PC-9 (cell line): Measurements from ENCODE around the gene NDUFA5. TPM values are rescaled to one million over a fixed set of nuclear protein-coding genes. Genes with fewer than 3 reads are reported as not detected.

Source experiments
- BruUV-seq: library from RNA; stranded (reverse); fragments of 400-500 nt; replicated peaks from 2 replicates; lab custom pipeline; 2021; lab: Mats Ljungman, UMichigan
- CTCF ChIA-PET: fragments of 300-600 bp; sonication (Branson Sonifier 250); formaldehyde crosslinking; loops from one replicate; lab custom pipeline; 2022; ENCODE audit warnings: antibody characterized with exemption; lab: Charles Lee
- POLR2A ChIA-PET: fragments of 300-600 bp; sonication (Branson Sonifier 250); formaldehyde crosslinking; loops from one replicate; lab custom pipeline; 2022; ENCODE audit warnings: antibody characterized with exemption; ENCODE audit not compliant: unreplicated experiment; lab: Charles Lee
- DNase-seq, 2 experiments: peaks; one replicate each; pipeline versions ENCODE4 v3.0.0 to v3.0.0-alpha.2; 2015 to 2022; ENCODE audit warnings: mixed read lengths in 1 of 2
- H2AFZ ChIP-seq: fragments of 200-600 bp; sonication (generic); 2 replicates; pipeline ENCODE4 v1.8.1; 2017; ENCODE audit warnings: antibody characterized with exemption
- H3F3A ChIP-seq: fragments of 200-600 bp; sonication (generic); 2 replicates; pipeline ENCODE4 v1.8.1; 2017; ENCODE audit warnings: antibody characterized with exemption, mild to moderate bottlenecking, low read depth; ENCODE audit not compliant: insufficient read depth
- H3K27ac ChIP-seq: fragments of 200-600 bp; sonication (generic); 2 replicates; pipeline ENCODE4 v1.6.1; 2016; ENCODE audit warnings: mixed run types
- H3K27me3 ChIP-seq: fragments of 200-600 bp; sonication (generic); 2 replicates; pipeline ENCODE4 v1.6.1; 2016; ENCODE audit warnings: low read depth, mixed run types; ENCODE audit not compliant: insufficient read depth
- H3K36me3 ChIP-seq: fragments of 200-600 bp; sonication (generic); 2 replicates; pipeline ENCODE4 v1.6.1; 2016; ENCODE audit warnings: low read depth, mixed run types
- H3K4me1 ChIP-seq: fragments of 200-600 bp; sonication (generic); replicated peaks from 2 replicates; pipeline ENCODE4 v1.6.1; 2016; ENCODE audit warnings: mixed run types; ENCODE audit not compliant: insufficient read depth
- H3K4me2 ChIP-seq: fragments of 200-600 bp; sonication (generic); 2 replicates; pipeline ENCODE4 v1.6.1; 2017; ENCODE audit warnings: mixed run types
- H3K4me3 ChIP-seq: fragments of 200-600 bp; sonication (generic); 2 replicates; pipeline ENCODE4 v1.6.1; 2016; ENCODE audit warnings: mixed run types
- H3K79me2 ChIP-seq: fragments of 200-600 bp; sonication (generic); 2 replicates; pipeline ENCODE4 v1.6.1; 2017; ENCODE audit warnings: low read depth, mixed run types
- H3K9me2 ChIP-seq: fragments of 200-600 bp; sonication (generic); 2 replicates; pipeline ENCODE4 v1.8.1; 2017; ENCODE audit warnings: mild to moderate bottlenecking; ENCODE audit not compliant: insufficient read depth
- H3K9me3 ChIP-seq: fragments of 200-600 bp; sonication (generic); 2 replicates; pipeline ENCODE4 v1.8.1; 2016; ENCODE audit warnings: low read depth; ENCODE audit not compliant: insufficient read depth
- H4K20me1 ChIP-seq: fragments of 200-600 bp; sonication (generic); 2 replicates; pipeline ENCODE4 v1.8.1; 2017; ENCODE audit not compliant: insufficient read depth
- EZH2 ChIP-seq: fragments of 200-600 bp; sonication (generic); IDR thresholded peaks from 2 replicates; pipeline ENCODE4 v1.8.0; 2017; ENCODE audit warnings: antibody characterized with exemption, low read depth
- intact Hi-C: fragments of 100-400 bp; cut with micrococcal nuclease; formaldehyde crosslinking; loops from one replicate; pipeline ENCODE4 v1.10.0; 2022; ENCODE audit not compliant: unreplicated experiment
- total RNA-seq: library from RNA; stranded (reverse); gene quantifications from 2 replicates; pipeline ENCODE4 v1.2.3, GENCODE V29; 2021
- TF ChIP-seq, protein P1 (sequence below): fragments of 200-600 bp; sonication (generic); conservative IDR thresholded peaks from 2 replicates; pipeline ENCODE4 v1.6.1; 2017; ENCODE audit warnings: mixed run types, antibody characterized with exemption, mild to moderate bottlenecking, moderate library complexity

The NDUFA5 gene
- total RNA-seq, 1 experiment from 2014 or later: 75.9 TPM

DNA sequence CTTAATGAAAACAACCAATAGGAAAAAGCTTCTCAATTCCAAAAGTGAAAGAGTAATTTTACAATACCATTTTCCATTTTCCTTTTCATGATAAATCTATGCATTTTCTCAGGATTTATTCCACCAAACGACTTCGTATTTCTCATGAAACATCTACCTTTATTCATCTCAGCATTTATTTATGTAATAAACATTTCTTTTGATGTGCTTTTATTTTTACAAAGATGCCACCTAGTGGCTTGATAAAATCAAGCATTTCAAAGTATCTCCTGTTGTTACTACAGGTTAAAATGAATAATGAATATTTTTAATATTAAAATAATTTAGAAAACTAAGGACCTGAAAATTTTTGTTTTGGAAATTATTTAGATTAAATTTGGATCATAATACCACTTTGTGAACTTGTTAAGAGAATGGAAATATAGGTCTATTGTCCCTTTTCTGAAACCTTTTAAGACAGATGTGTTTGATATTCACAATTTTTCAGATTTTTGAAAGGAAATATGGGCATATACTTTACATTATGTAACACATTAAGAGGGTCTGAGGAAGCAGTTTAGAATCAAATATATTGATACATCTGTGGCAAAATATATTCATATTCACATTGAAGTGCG lies 20.5 kb downstream of the NDUFA5 start:
- no peaks in the 10 kb centered on the region for H4K20me1 ChIP-seq
- H3K36me3 ChIP-seq: peaks cover 2% of the 10 kb centered on the region; the same call in 1 of the 2 replicates
- intact Hi-C loops: loop anchor here (1.0 to 10.0 kb wide), 4 partner anchors 43 to 650 kb away; partner anchors contain the start of genes CADPS2 and WASL
- H3F3A ChIP-seq: peaks cover 14% of the 10 kb centered on the region; the same call in 1 of the 2 replicates
- peaks cover 23% of the 10 kb centered on the region for H3K4me1 ChIP-seq
- H3K27ac ChIP-seq: peak overlapping the region; percentile 47
- BruUV-seq: no TSS peak
- H3K4me3 ChIP-seq: no peak overlapping the region
- POLR2A ChIA-PET: no interaction called here
- H2AFZ ChIP-seq: no peak overlapping the region
- no peak for TF ChIP-seq EZH2
- TF ChIP-seq, protein P1, sequence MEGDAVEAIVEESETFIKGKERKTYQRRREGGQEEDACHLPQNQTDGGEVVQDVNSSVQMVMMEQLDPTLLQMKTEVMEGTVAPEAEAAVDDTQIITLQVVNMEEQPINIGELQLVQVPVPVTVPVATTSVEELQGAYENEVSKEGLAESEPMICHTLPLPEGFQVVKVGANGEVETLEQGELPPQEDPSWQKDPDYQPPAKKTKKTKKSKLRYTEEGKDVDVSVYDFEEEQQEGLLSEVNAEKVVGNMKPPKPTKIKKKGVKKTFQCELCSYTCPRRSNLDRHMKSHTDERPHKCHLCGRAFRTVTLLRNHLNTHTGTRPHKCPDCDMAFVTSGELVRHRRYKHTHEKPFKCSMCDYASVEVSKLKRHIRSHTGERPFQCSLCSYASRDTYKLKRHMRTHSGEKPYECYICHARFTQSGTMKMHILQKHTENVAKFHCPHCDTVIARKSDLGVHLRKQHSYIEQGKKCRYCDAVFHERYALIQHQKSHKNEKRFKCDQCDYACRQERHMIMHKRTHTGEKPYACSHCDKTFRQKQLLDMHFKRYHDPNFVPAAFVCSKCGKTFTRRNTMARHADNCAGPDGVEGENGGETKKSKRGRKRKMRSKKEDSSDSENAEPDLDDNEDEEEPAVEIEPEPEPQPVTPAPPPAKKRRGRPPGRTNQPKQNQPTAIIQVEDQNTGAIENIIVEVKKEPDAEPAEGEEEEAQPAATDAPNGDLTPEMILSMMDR: peak; percentile 74
- H3K4me2 ChIP-seq: no peak overlapping the region
- no peaks in the 10 kb centered on the region for H3K9me3 ChIP-seq
- no peaks in the 10 kb centered on the region for H3K9me2 ChIP-seq
- H3K27me3 ChIP-seq: no peaks in the 10 kb centered on the region
- DNase-seq: peak in 1 of 2 experiments; percentile 48
- CTCF ChIA-PET: interaction anchor here (0.6 kb wide), 1 partner anchor 309 kb away, joined by 4 read pairs; no protein-coding TSS in a partner anchor
- no peaks in the 10 kb centered on the region for H3K79me2 ChIP-seq

DNA sequence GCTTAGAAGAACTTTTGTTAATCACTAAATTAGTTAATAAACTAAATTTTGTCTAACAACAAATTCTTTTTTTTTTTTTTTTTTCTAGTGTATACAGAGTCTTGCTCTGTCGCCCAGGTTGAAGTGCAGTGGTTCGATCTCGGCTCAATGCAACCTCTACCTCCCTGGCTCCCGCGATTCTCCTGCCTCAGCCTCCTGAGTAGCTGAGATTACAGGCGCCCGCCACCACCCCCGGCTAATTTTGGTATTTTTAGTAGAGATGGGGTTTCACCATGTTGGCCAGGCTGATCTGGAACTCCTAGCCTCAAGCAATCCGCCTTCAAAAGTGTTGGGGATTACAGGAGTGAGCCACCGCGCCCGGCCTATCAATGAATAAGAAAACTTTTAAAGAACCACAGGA lies 22.1 kb downstream of the NDUFA5 start:
- Histone ChIP-seq H4K20me1 (no peaks in the 10 kb centered on the region), H3K4me2 (peak overlapping the region; percentile 81), H3K4me1 (peaks cover 23% of the 10 kb centered on the region), H3F3A (peaks cover 14% of the 10 kb centered on the region; the same call in 1 of the 2 replicates), H3K27me3 (no peaks in the 10 kb centered on the region), H3K36me3 (no peaks in the 10 kb centered on the region), H2AFZ (no peak overlapping the region), H3K79me2 (no peaks in the 10 kb centered on the region), H3K27ac (no peak overlapping the region), H3K4me3 (peak overlapping the region; percentile 56; the same call in 1 of the 2 replicates), H3K9me3 (no peaks in the 10 kb centered on the region), H3K9me2 (no peaks in the 10 kb centered on the region)
- ChIA-PET POLR2A (no interaction called here), CTCF (interaction anchor here (0.7 to 2.2 kb wide), 4 partner anchors 8 to 268 kb away, joined by 3 to 9 read pairs (median 6); no protein-coding TSS in a partner anchor)
- TSS peak; percentile 90 for BruUV-seq
- no peak for TF ChIP-seq EZH2
- TF ChIP-seq, protein P1: no peak
- intact Hi-C loops: loop anchor here (1.0 to 10.0 kb wide), 5 partner anchors 45 to 648 kb away; partner anchors contain the start of genes CADPS2 and WASL
- no peak for DNase-seq

DNA sequence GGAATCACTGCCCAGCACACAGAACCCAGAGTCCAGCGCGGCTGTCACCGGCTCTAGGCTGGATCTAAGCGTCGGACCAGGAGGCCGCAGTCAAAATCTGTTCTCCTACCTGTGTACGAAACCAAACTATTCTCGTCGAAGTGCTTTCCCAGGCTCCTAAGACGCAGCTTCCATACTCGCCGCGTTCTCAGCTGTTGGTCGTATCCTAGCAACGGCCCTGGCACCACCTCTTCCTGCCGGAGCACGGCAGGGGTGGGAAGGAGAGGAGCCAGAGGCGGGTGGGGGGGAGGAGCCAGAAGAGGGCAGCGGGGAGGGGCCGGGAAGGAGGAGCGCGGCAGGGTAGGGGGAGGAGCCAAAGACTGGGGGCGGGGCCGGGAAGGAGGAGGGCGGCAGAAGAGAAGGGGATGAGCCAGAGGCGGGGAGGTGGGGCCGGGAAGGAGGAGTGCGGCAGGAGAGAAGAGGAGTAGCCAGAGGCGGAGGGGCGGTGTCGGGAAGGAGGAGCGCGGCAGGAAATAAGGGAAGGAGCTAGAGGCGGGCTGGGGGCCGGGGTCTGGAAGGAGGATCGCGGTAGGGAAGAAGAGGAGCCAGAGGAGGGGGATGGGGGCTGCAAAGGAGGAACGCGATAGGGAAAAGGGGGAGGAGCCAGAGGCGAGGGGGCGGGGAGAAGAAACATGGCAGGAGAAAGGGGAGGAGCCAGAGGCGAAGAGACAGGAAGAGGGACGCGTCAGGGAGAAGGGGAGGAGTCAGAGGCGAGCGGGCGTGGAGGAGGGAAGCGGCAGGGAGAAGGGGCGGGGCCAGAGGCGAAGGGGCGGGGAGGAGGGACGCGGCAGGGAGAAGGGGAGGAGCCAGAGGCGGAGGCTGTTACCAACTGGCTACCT lies 23.0 kb downstream of the NDUFA5 start, which contains the start of gene IQUB:
Gene IQUB (minus strand): TSS at position 213 of the 878 bp plus-strand sequence. CDS start 22,255 bp downstream, outside the sequence.
- Histone ChIP-seq H3K79me2 (no peaks in the 10 kb centered on the region), H3K36me3 (no peaks in the 10 kb centered on the region), H3K9me2 (no peaks in the 10 kb centered on the region), H3K4me3 (peak within 1 kb of the TSS; percentile 96), H3K4me1 (peaks cover 23% of the 10 kb centered on the region), H3K27ac (no peak within 1 kb of the TSS), H3F3A (peaks cover 14% of the 10 kb centered on the region; the same call in 1 of the 2 replicates), H3K4me2 (peak within 1 kb of the TSS; percentile 100), H2AFZ (peak within 1 kb of the TSS; percentile 100), H3K27me3 (no peaks in the 10 kb centered on the region), H3K9me3 (no peaks in the 10 kb centered on the region), H4K20me1 (no peaks in the 10 kb centered on the region)
- no TSS peak for BruUV-seq
- ChIA-PET CTCF (interaction anchor here (0.6 to 2.2 kb wide), 6 partner anchors 9 to 1410 kb away, joined by 3 to 9 read pairs (median 6); no protein-coding TSS in a partner anchor), POLR2A (interaction anchor here (0.6 to 0.7 kb wide), 6 partner anchors 23 to 804 kb away, joined by 3 to 20 read pairs (median 8); partner anchors contain the start of gene NDUFA5)
- intact Hi-C loops: loop anchor here (1.0 to 10.0 kb wide), 6 partner anchors 23 to 647 kb away; partner anchors contain the start of genes CADPS2, NDUFA5 and WASL
- TF ChIP-seq EZH2: no peak
- TF ChIP-seq, protein P1: no peak
- peak; percentile 82 to 97 for DNase-seq
